NCI-H1105 treated with DMSO at 0.1 percent for 48 hours (cell line): ENCODE measurements around the gene WNT2B.
"Not testable (repeated sequence)": the region's sequence is repeated elsewhere in the genome, so short reads cannot be mapped to it uniquely, and the experiment has no call there.

Source experiments
- DNase-seq: peaks from one replicate; lab custom pipeline; 2025; lab: John Stamatoyannopoulos, UW

WNT2B gene

GRCh38 chr1:112508278-112509004 is at the start of gene WNT2B:
TSS of gene WNT2B (plus strand) at chr1:112508965. CDS start at chr1:112509263, 298 bp downstream.
- peak; percentile 31 for DNase-seq

GRCh38 chr1:112460615-112461014 is 48.1 kb upstream of the WNT2B start:
- DNase-seq, result no peak

- no peak for DNase-seq
These were observed 47.4 kb upstream of the WNT2B start for GRCh38 chr1:112461200-112461871.

GRCh38 chr1:112462953-112463279 is 45.8 kb upstream of the WNT2B start:
- no peak for DNase-seq

DNA sequence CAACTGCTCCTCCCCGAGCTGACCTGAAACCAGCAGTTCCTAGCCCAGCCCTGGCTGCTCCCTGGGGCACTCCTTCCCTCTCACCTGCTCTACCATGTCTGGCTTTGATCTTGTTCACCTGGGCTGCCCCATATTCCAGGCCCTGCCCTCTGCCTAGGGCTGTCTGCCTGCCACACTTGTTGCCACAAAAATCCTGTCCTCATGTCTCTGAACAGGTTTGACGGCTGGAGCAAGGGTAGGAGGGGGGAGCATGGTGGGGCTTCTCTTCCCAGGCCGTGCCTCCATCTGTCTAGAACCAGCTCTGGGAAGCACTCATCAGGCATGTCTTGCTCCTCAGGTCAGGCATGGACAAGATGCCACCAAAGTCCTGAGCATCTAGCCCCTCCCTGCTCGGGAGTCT is 44.3 kb upstream of the WNT2B start:
- DNase-seq, result no peak

GRCh38 chr1:112465122-112465521 is 43.6 kb upstream of the WNT2B start:
- DNase-seq, result no peak

DNA sequence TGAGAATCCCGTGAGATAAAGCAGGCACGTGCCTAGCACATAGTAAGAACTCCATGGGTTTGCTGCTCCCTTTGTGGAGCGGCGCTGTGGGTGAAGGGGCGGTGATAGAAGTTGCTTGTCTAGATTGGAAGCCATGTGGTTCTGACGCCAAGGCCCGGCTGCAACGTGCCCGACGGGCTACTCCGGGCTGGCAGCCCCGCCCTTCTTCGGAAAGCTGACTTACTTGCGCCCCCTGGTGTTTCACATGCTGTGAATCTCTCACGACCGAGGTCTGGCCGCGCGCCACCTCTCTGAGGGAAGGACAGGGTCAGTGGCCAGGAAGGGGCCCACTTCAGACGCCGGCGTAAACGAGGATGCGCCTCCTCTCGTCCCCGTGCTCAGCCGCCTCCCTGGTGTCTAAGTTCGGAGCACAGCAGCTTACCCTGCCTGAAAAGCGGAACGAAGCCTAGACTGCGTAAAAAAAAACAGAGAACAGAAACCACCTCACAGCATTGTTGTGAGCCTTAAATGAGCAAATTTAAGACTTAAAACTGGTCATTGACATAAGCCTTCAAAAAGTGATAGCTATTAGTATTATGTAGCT is 42.6 kb upstream of the WNT2B start:
- DNase-seq, result peak; percentile 92

DNA sequence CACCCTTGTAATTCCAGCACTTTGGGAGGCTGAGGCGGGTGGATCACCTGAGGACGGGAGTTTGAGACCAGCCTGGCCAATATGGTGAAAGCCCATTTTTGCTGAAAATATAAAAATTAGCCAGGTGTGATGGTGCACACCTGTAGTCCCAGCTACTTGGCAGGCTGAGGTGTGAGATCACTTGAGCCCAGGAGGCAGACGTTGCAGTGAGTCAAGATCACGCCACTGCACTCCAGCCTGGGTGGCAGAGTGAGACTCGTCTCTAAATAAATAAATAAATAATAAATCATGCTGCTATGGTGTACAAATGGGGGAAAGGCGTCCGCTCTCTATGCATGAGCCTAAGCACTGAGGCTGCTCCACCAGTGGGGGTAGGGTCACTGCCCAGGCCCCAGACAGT is 38.4 kb upstream of the WNT2B start:
- DNase-seq, result not testable (repeated sequence)

DNA sequence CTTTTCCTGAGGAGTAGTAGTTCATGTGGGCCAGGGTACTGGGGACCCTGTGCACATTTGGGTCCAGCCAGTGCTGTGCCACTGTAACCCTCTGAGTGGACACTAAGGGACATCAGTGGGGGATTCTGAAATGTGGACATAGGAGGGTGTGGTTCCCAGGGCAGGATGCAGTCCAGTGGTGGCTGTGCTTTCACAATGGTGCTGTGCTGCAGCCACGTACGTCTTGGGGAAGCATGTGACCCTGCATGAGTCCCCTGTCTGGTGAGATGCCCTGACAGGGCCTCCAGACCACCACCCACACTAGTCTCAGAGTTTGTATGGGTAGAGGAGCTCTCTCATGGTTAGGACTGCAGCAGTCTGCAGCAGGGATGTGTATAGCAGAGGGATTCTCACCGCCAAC is 37.8 kb upstream of the WNT2B start:
- DNase-seq, result no peak

DNA sequence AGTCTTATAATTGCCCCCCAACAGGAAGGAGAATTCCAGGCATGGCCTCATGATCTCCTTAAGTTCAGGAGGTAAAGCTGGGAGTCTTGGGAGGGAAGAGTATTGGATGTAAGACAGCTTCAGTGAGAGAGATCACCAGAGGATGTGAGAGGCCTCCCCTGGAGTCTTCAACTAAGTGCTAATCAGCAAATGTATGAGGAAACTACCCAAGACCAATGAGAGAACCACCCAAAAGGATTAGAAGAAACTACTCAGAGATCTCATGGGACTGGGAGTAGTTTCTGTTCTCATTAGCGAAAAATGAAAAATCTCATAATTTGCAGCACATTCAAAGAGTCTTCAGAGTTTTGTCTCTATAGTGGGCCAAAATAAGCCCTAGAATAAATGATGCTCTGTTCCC is 36.6 kb upstream of the WNT2B start:
- no peak for DNase-seq

DNA sequence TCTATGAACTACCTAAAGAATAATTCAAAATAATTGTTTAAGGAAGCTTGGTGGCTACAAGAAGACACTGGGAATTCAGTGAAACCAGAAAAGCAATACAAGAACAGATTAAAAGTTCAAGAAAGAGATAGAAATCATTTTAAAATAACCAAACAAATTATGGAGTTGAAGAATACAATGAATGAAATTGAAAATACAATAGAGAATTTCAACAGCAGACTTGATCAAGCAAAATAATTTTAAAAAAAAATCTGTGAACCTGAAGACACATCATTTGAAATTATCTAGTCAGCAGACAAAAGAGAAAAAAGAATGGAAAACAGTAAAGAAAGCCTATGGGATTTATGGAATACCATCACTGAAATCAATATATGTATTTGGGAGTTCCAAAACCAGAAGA is 31.2 kb upstream of the WNT2B start:
- no peak for DNase-seq

DNA sequence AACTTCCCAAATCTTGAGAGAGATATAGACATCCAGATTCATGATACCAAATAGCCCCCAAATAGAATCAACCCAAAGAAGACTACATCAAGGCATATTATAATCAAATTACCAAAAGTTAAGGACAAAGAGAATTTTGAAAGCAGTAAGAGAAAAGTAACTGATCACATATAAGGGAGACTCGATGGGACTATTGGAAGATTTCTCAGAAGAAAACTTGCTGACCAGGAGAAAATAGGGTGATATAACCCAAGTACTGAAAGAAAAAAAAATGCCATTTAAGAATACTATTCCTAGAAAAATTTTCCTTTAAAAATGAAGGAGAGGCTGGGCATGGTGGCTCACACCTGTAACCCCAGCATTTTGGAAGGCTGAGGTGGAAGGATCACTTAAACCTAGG is 30.5 kb upstream of the WNT2B start:
- no peak for DNase-seq

DNA sequence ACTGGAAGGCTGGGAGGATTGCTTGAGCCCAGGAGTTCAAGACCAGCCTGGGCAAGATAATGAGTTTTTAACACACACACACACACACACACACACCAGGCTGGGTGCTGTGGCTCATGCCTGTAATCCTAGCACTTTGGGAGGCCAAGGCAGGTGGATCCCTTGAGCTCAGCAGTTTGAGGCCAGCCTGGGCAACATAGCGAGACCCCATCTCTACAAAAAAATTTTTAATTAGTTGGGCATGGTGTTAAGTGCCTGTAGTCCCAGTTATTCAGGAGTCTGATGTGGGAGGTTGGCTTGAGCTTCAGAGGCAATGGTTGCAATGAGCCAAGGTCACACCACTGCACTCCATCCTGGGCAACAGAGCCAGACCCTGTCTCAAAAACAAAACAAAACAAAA is 22.7 kb upstream of the WNT2B start:
- DNase-seq, result not testable (repeated sequence)

- not testable (repeated sequence) for DNase-seq
These were observed 21.1 kb upstream of the WNT2B start for GRCh38 chr1:112487686-112488085.

DNA sequence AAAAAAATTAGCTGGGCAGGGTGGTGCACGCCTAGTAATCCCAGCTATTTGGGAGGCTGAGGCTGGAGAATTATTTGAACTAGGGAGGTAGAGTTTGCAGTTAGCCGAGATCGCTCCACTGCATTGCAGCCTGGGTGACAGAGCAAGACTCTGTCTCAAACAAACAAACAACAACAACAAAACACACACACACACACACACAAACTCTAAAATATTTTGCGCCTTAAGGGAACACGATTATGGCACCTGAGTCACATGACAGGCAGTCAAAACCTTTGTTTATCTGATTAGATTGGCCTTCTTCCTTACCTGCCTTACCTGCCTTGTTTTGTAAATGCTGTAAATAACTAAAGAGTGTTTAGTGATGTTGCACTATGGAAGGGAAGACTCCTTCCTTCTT is 20.6 kb upstream of the WNT2B start:
- DNase-seq, result no peak

GRCh38 chr1:112492076-112492475 is 16.7 kb upstream of the WNT2B start:
- DNase-seq, result no peak

DNA sequence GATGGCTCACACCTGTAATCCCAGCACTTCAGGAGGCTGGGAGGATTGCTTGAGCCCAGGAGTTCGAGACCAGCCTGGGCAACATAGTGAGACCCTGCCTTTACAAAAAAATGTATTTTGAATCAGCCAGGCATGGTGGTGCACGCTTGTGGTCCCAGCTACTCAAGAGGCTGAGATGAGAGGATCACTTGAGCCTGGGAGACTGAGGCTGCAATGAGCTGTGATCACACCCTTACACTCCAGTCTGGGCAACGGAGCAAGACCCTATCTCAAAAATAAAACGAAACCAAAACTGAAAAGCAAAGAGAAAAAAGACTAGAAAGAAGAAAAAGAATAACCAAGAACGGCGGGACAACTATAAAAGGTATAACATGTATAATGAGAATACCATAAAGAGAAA is 15.4 kb upstream of the WNT2B start:
- DNase-seq, result no peak

- DNase-seq, result no peak
These were observed 12.5 kb upstream of the WNT2B start for GRCh38 chr1:112496290-112496689.

GRCh38 chr1:112501810-112502641 is 6.7 kb upstream of the WNT2B start:
- peak; percentile 60 for DNase-seq

GRCh38 chr1:112502826-112503225 is 5.9 kb upstream of the WNT2B start:
- no peak for DNase-seq

- no peak for DNase-seq
These were observed 4.6 kb upstream of the WNT2B start for GRCh38 chr1:112504001-112504660.
